H54 (cell line): ENCODE results near the gene CRIM1.

Source experiments
- DNase-seq: peaks from one replicate; pipeline ENCODE4 v3.0.0; 2011; ENCODE audit warnings: low spot score, mixed read lengths; ENCODE audit not compliant: insufficient read length
- FAIRE-seq: peaks from 3 replicates; lab custom pipeline; 2011; peaks lifted over from hg19 to GRCh38; lab: Jason Lieb, UNC
- POLR2A ChIP-seq: IDR thresholded peaks from 2 replicates; pipeline ENCODE4 v1.6.1; 2011; ENCODE audit warnings: low read depth, mild to moderate bottlenecking, low read length

Gene CRIM1

DNA sequence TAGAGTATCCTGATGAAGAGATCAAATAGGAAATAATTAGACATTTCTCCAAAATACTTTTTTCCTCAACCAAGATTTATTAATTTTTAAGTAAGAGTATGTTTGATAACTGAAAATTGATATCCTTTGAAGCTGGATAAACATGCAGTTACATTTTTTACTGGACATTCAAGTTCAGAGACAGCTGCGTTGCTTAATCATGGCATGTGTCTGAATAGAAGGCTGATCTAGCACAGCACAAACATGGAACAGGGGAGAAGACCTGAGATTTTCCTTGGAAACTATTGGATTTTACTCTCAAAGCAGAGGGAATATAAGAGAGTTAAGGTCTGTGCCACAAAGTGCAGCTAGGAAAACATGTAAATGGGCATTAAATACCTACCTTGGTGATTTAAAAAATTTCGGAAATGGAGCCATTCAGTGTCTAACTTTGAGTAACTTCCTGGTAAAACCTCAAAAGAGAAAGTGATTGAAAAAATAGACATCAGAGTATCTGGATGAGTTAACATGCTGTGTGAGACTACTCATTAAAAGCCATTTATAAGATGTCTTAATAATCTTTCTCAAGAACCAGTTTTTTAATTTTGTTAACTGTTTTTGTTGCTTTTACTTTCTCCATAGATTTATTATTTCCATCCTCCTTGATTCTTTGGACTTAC is 31.8 kb downstream of the CRIM1 start:
- DNase-seq (no peak), FAIRE-seq (no peak)
- no peak for TF ChIP-seq POLR2A

DNA sequence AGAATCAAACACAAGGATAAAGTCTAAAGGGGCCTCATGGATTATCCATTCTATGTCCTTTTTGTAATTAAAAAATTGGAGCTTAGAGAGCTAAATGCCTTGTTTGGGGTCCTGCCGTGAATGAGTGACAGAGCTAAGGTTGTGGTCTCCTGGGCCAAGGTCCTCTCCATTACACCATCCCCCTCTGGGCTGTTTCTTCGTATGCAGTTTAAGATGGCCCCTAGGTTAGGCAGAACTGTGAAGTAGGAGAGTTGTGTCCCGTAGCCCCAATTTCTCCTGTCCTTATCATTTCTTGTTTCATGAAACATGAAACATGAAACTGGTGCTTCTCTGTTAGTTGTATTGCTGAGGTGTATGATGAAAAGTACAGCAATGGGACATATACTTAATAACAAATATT is 32.9 kb downstream of the CRIM1 start:
- no peak for TF ChIP-seq POLR2A
- DNase-seq (no peak), FAIRE-seq (no peak)

DNA sequence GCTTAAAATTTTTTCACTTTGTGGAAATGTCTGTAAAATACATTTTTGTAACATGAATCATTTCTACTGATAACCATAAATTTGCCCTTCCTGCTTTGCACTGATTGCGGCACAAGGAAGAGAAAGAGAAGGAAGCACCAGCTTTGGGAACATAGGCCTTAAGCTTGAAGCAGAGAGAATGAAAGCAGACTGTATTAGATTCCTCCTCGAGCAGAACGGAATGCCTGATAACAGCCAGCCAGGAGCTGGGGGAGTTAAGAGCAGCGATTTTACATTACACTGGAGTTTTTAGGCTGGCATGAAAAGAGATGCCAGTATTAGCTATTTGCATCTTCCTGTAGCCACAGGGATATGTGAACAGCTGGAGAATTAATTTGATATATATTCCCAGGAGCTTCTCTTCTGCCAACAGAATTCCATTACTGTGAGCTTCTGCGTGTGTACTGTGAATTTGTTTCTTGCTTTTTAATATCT is 33.5 kb downstream of the CRIM1 start:
- no peak for DNase-seq
- TF ChIP-seq POLR2A: no peak
- FAIRE-seq: no peak

DNA sequence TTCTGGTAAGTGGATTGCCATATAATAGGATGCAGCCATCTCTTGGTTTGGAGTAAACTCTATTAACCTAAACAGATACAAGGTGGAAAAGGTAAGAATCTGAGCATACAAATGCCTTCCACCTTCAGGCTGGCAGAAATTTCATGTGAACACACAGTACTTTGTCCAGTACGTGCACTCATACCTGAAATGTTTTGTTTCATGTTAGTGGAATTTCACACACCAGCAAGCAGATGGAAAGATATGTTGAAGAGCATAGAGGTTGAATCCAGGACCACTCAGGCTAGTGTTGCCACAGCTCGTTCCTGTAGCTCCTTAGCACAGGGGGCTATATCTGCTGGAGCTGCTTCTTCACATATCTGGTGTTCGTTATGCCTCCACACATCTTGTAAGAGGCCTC is 34.0 kb downstream of the CRIM1 start:
- no peak for TF ChIP-seq POLR2A
- FAIRE-seq: no peak

DNA sequence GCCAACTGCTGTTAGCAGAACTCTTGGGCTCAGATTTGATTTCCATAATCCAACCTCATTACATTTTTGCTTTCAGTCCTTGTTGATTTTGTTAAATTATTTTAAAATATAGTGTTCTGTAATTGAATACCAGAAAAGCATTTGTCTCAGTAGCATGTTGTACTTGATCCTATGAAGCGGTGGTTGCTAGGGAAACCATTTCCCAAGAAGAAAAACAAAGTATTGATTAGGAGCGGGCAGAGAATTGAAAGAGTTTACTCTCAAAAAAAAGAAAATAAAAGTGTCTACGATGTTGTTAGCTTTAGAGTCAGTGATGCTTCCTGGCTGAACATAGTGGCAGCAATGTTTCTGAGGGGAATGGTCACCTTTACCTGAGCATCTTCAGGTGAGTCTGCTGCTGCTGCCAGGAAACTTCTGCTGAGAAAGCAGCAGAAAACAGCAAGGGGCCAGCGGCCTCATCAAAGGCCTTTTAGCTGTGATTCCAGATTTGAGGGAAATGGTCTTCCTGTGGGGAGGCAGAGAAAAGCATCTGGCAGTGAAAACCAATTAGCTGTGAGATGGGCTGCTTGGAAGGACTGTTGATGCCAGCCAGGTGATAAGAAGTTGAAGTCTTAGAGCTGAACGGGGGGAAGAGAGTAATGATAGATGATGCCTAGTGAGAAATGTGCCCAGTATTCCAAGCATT is 37.1 kb downstream of the CRIM1 start:
- DNase-seq (no peak), FAIRE-seq (peak; percentile 52)
- no peak for TF ChIP-seq POLR2A

More for the DNA sequence above, 34.0 kb downstream of the CRIM1 start:
- no peak for DNase-seq

DNA sequence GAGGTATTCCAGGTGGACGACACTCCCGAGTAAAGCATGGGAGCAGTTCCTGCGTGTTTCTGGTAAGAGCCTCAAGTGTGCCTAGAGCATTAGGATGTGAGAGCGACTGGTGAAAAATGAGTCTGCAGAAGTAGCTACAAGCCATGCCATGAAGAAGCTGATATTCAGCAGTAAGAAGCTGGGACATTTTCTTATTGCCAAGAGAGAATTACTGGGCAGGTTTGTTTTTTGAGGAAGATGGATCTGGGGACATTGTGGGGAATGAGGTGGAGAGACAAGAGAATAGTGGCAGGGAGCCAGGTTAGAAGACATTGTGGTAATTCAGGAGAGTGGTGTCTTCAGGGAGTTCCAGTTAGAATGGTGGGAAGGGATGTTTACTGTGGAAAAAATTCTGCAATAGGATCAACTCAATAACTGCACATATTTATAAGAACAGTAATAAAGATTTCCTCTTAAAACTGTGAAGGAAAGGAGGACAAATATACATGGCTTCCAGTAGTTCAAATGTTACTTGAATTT is 38.2 kb downstream of the CRIM1 start:
- no peak for DNase-seq
- TF ChIP-seq POLR2A: no peak
- peak; percentile 53 for FAIRE-seq

DNA sequence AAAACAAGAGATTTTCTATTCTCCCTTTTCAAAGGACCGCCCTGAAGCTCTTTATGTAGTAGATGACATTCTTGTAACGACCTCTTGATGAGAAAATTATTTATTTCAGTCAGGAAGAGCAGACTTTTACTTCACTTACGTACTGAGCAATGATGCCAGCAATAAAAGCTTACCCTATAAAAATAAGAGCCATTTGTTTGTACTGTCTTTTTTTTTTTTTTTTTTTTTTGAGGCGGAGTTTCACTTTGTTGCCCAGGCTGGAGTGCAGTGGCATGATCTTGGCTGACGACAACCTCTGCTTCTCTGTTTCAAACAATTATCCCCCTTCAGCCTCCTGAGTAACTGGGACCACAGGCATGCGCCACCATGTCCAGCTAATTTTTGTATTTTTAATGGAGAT is 39.2 kb downstream of the CRIM1 start:
- DNase-seq: no peak
- TF ChIP-seq POLR2A: no peak
- peak; percentile 11 for FAIRE-seq

DNA sequence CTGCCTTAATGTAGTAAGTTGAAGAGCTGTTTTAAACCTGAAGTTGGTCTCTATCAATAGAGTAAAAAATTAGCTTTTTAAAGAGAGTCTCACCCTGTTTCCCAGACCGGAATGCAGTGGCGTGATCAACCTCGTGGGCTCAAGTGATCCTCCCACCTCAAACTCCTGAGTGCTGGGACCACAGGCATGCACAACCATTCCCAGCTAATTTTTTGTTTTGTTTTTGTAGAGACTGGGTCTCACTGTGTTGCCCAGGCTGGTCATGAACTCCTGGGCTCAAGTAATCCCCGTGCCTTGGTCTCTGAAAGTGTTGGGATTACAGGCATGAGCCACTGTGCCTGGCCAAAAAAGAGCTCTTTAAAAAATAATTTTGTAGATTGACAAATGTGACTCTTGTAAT is 40.3 kb downstream of the CRIM1 start:
- DNase-seq: no peak
- no peak for TF ChIP-seq POLR2A
- FAIRE-seq: no peak

DNA sequence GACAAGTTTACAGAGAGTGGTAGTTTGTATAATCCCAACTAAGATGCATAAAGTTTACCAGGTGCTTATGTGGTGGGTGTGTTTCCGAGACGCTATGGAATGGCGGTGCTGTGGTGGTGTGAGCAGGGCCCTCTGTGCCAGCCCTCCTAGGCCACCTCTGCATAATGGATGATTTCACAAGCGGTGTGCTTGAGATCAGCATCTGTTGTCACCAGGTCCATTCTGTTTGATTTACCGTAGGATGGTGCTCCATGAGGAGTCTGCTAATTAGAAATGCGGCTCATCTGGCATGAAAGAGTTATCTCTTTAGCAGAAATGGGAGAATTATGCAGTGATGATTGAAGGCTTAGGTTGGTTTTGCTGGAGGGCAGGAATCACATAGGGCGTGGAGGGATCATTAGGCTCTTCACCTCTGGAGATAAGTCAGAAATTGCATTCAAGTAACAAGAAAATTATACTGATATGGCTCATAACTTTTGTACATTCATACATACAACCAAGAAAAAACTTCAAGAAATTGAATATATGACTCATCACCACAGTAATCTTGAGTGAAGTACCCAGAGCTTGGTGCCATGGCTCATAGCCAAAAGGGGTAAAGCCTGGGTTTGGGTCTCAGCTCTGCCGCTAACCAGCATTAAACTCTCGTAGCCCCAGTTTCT is 41.4 kb downstream of the CRIM1 start:
- DNase-seq (no peak), FAIRE-seq (no peak)
- no peak for TF ChIP-seq POLR2A

DNA sequence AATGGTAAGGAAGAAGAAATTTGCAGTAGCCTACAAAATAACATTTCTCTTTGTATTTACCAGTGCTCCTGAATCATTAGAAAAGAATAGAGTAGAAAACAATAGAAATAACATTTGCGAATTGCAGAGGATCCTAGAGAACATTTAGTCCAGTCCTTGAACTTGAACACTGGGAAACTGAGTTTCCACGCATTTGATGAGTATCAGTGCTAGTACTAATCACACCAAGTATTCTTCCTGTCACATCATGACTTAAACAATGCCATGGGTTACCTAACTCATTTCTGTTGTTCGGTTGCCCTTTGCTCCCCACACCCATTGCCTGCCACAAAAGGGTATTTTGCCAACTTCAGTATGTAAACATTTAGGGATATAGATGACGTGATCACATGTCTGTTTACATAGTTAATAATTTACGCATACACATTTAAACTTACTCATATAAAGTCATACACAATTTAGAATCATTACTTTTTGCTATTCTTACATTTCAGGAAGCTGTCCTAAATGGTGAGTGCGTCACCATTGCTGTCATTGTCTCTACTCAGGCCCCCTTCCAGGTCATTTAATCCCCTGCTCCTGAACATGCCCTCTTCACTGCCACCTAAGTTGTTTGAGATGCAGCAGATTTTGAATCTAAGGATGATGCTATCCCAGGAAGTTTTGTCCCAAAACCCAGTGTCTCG is 42.3 kb downstream of the CRIM1 start:
- FAIRE-seq (peak; percentile 23), DNase-seq (no peak)
- no peak for TF ChIP-seq POLR2A

DNA sequence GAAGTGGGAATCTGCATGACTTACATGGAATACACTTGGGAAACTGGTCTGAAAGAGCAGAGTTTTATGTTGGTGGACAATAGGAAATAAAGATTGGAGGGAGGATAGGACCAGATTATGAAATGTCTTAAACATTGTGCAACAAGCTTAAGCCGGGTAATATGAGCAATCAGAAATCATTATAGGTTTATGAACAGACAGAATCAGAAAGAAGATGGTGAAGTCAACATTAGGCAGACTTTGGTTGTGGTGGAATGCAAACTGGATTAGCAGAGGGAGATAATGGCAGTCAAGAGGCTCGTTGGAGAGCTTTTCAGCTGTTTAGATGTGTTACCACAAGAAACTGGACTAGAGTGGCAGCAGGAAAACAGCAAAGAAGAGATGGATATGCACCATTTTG is 43.5 kb downstream of the CRIM1 start:
- no peak for TF ChIP-seq POLR2A
- DNase-seq (no peak), FAIRE-seq (no peak)

DNA sequence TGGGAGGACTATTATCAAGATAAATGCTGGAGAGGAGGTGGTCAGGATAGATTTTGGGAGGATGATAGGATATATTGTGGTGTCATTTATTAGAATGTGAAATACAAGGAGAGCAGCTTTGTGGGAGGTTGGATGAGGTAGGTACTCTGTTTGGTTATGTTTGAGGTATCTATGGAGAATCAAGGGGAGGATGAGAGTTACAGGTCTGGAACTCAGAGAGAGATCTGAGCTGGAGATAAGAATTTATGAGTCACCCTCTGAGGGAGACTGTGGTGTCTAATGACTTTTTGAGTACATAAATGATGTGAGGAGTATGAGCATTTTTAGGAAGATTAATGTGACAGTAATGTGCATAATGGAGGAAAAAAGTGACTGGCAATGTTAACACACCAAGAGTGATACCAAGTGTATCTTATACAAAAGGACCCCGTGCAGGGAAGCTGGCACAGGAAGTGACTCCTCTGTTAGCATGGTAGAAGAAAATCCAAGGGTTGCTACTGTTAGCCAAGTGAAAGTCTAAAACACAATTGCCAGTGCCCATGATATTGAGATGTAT is 48.2 kb downstream of the CRIM1 start:
- DNase-seq (peak; percentile 37), FAIRE-seq (peak; percentile 91)
- no peak for TF ChIP-seq POLR2A

DNA sequence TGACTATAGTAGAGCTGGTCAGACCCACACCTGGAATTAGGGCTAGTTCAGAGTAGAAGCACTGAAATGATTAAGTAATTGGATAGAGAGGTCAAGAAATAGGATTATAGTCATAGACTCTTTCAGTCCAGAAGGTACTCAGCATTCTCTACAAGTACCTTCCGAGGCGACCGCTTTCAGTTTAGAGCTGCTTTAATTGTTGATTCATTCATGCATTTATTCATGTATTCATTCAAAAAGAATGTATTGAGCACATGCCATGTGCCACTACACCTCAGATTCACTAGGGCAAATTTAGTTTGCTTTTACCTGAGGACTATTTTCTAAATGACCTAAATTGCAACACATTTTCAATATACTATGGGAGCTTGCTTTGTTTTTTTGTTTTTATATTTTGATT is 48.7 kb downstream of the CRIM1 start:
- DNase-seq (no peak), FAIRE-seq (peak; percentile 78)
- TF ChIP-seq POLR2A: no peak
